Fibroblast of villous mesenchyme (primary cell): Measurements from ENCODE around the gene PRKCE. TPM values are rescaled to one million over a fixed set of nuclear protein-coding genes. Genes with fewer than 3 reads are reported as not detected.

Experiments
- DNase-seq: peaks from one replicate; pipeline ENCODE4 v3.0.0-alpha.2; 2010; ENCODE audit warnings: low read depth
- H3K4me3 ChIP-seq: 2 replicates; pipeline ENCODE4 v1.5.1; 2011; ENCODE audit warnings: low read depth, mild to moderate bottlenecking, low read length
- CTCF ChIP-seq: IDR thresholded peaks from 2 replicates; pipeline ENCODE4 v1.5.1; 2012; ENCODE audit warnings: low read depth, mild to moderate bottlenecking, low read length; ENCODE audit not compliant: insufficient read depth
- total RNA-seq: library from RNA; depleted of rRNA; stranded (reverse); fragments of >200 nt; gene quantifications from 2 replicates; pipeline ENCODE4 v1.2.3, GENCODE V29; 2012

Gene PRKCE
- total RNA-seq, 1 donor, result 27.2 TPM

- H3K4me3 ChIP-seq, result no peak overlapping the region
- no peak for TF ChIP-seq CTCF
- DNase-seq, result no peak
Measured at GRCh38 chr2:46132996-46133395, 481.5 kb downstream of the PRKCE start.

GRCh38 chr2:46134531-46135227 is 483.2 kb downstream of the PRKCE start:
- DNase-seq, result peak; percentile 81
- no peak overlapping the region for H3K4me3 ChIP-seq
- no peak for TF ChIP-seq CTCF

GRCh38 chr2:46135228-46135855 is 483.9 kb downstream of the PRKCE start:
- H3K4me3 ChIP-seq, result no peak overlapping the region
- no peak for TF ChIP-seq CTCF
- no peak for DNase-seq

- no peak overlapping the region for H3K4me3 ChIP-seq
- TF ChIP-seq CTCF, result no peak
- DNase-seq, result peak; percentile 83
Measured at GRCh38 chr2:46135958-46136357, 484.5 kb downstream of the PRKCE start.

GRCh38 chr2:46136481-46136880 is 485.0 kb downstream of the PRKCE start:
- no peak overlapping the region for H3K4me3 ChIP-seq
- DNase-seq, result no peak
- no peak for TF ChIP-seq CTCF

- DNase-seq, result no peak
- TF ChIP-seq CTCF, result no peak
- H3K4me3 ChIP-seq, result no peak overlapping the region
Measured at GRCh38 chr2:46136953-46137352, 485.5 kb downstream of the PRKCE start.
